Dermis blood vessel endothelial cell (primary cell): ENCODE data around the gene WNT7B. TPM values are rescaled to one million over a fixed set of nuclear protein-coding genes. Genes with fewer than 3 reads are reported as not detected.
A peak's percentile ranks its signal among the peaks of the same experiment; 100 is the strongest.
"Not testable (repeated sequence)": the region's sequence is repeated elsewhere in the genome, so short reads cannot be mapped to it uniquely, and the experiment has no call there.

ENCODE experiments used
- DNase-seq: peaks from one replicate; pipeline ENCODE4 v3.0.0; 2010
- total RNA-seq: library from RNA; depleted of rRNA; stranded (reverse); fragments of >200 nt; gene quantifications from 2 replicates; pipeline ENCODE4 v1.2.3, GENCODE V29; 2014

The WNT7B gene
- total RNA-seq, 1 donor from 2014 or later = not detected

DNA sequence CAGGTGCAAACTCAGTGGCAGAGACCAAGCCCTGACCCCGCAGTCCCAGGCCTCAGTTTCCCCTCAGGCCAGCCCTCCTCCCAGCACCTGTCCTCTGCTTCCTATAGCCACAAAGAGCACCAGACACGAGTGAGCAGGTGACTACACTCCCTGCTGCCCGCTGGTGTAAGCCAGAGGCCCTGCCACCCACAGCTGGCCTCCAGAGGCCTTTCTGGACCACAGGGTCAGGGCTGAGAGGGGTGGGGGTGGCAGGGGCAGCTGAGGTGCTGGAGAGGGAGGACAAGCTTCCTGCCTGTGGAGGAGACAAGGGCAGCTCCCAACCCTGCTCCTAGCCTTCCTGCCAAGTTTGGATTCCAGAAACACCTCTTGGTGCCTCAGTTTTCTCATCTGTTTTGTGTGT, 31.3 kb upstream of the WNT7B start:
- DNase-seq = no peak

- DNase-seq = peak; percentile 89
Measured at GRCh38 chr22:46007848-46008261, 30.9 kb upstream of the WNT7B start.

DNA sequence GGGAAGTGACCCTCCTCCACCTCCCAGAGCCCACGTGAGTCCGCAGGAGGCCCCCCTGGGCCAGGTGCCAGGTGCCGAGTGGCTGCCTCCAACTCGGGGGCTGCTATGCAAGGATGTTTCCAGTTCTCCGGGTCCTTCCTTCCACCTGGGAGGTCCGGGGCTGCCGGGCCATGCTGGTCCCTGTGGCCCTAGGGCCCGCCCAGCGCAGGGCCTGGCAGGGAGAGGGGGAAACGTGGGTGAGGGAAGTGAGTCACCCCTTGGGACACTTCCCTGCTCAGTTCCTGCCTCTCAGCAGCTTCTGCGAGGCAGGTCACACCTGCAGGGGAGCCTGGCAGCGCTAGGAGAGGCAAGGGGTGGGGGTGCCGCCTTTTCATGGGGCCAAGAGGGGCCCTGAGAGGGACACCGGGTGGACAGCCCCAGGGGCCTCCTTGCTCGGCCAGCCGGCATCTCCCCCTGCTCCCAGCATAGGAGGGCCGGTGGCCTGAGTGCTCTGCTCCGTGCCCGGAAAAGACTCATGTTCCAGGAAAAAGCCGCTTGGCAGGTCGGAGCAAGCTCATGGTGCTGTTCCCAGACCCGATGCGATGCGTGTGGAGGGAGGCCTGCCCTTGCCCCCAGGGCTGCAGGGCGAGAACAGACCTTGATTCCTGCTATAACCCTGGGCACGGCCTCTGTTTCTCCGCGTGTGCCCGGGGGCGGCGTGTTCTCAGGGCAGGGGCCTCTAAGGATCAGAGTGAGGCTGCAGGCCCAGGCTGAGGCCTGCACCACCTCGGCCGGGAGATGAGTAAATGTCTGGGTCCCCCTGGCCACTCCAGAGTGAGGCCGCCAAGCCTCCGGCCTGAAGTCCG, 30.3 kb upstream of the WNT7B start:
- DNase-seq = peak; percentile 81

DNA sequence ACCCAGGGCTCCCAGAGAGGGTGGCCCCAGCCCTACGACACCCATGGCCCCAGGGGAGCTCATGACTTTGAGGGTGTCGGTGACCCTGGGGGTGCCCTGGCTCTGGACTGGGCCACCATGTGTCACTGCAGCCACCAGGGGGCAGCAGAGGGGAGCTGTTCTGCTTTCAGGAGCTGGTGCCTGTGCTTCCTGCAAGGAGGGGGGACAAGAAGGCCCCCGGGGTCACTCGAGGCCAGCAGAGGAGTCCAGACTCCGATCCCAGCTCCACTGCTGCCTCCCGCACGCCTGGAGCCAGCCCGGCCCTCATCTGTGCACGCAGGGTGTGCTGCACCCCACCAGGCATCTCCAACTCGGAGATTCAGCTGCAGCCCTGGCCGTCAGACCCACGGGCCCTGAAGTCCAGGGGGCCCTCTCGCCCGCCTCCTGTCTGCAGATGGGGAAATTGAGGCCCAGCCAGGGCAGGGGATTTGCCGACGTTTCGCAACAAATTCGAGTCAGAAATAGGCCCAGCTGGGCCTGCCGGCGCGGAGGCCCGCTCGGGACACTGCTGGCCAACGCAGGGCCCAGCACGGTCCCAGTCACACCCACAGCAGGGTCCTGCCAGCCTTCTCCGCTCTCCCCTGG, 29.5 kb upstream of the WNT7B start:
- DNase-seq = peak; percentile 94

DNA sequence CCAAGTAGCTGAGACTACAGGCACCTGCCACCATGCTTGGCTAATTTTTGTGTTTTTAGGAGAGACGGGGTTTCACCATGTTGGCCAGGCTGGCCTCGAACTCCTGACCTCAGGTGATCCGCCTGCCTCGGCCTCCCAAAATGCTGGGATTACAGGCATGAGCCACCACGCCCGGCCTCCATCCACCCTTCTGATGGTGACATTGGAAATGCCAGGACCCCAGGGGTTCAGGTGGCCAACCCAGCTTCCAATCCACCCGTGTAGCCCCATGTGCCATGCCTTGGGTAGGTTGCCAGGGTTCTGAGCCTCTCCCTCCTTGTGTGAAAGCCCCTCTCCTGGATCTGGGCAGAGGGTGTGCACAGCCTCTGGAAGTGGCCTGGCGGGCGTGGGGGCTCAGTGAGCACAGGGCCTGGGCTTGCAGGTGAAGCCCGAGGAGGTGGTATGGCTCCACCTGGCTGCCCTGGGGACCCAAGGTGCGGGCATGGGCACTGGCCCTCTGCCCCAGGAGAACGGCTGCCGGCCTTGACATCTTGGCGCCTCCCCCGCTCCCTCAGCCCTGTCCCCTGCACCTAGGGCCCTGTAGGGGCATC, 28.2 kb upstream of the WNT7B start:
- not testable (repeated sequence) for DNase-seq

GRCh38 chr22:46004105-46004866, 27.3 kb upstream of the WNT7B start:
- DNase-seq = no peak

DNA sequence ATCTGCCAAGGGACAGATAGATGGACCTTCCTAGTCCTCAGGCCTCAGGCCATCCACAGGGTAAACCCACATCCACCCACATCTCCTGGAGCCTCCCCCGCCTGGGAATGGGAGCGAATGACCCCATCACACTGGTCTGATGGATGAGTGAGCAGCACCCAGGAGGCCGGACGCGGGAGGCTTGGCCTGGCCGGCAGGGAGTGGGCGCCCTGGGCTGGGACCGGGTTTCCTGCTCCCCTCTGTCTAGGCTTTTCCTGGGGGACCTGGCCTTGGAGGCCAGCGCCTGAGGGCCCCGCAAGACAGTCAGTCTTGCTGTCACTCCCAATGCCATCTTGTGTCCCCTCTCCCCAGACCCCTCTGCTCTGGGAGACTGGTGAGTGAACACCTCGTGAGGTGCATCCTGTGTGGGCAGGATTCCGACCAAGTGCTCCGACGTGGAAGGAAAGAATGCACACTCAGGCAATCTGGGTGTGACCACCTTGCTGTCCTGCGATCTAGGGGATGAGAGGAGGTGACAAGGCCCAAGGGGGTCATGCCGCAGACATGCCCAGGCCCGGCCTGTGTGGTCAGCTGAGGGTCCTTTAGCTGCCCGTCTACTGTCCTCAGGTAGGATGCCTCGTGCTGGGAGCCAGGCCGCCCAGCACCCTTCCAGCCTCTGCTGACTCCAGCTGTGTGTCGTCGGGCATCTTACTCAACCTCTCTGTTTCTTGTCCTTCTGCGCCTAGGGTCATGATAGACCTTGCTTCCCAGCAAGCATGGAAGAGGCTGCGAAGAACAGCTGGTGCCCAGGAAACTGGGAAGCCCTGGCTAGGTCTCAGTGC, 26.5 kb upstream of the WNT7B start:
- no peak for DNase-seq

DNA sequence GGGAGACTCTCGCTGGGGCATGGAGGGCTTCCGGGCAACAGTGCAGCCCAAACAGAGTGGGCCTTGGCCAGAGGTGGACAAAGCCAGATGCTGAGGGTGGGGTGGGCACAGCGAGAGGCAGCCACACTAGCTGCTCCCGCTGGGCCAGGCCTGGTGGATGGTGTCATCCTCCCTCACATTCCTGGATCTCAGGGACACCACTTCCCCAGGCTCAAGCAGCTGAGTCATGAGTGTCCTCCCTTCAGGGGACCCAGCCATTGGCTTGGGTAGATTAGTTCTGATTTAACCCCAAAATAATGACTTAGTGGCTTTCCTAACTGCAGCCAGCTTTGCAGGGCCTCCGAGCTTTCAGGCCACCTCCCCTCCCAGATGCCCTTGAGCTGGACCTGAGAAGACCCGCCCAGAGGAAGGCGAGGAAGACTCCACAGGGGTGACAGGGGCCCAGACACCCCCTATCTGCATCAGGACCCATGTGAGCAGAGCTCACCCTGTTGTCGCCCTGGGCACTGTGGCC, 25.9 kb upstream of the WNT7B start:
- DNase-seq = no peak

GRCh38 chr22:46001426-46002106, 24.6 kb upstream of the WNT7B start:
- DNase-seq = no peak

GRCh38 chr22:46001046-46001425, 24.1 kb upstream of the WNT7B start:
- DNase-seq = no peak

DNA sequence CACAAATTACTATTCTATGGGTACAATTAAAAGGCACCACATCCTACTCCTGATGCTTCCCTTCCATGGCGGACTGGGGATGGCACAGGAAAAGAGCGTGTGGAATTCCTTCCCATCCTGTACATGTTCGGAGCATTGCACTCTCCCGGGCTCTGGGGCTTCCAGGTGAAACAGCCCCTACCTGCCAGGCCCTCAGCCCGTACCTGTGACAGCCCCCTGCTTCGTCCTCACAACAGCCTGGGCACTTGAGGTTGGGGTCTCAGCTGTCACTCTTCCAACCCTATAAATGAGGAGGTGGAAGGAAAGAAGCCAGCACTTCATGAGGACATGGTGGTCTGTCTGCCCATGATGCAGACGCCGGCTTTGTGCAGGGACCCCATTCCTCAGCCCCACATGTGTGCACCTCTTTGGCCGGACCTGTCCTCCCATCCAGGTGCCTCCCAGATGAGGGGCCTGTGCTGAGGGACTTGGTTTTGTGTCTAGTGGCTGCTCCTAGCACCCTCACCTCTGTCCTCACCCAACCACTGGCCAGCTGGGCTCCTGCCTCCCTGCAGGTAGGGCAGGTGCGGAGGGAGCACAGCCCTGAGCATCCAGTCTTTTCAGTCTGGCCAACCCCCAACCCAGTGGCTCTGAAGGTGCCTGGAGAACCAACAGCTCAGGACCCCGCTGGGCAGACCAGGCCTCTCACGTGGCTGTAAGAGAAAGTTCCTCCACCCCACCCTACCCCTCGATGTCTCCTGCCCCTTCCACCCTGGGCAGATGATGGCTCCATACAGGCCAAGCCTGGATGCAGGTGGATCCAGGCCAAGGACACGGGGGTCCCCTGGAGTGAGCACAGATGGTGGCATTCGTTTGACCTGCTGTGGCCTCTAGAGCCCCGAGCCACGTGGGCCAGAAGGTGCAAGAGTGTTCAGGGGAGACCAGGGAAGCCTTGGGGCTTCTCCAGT, 23.4 kb upstream of the WNT7B start:
- DNase-seq = no peak

DNA sequence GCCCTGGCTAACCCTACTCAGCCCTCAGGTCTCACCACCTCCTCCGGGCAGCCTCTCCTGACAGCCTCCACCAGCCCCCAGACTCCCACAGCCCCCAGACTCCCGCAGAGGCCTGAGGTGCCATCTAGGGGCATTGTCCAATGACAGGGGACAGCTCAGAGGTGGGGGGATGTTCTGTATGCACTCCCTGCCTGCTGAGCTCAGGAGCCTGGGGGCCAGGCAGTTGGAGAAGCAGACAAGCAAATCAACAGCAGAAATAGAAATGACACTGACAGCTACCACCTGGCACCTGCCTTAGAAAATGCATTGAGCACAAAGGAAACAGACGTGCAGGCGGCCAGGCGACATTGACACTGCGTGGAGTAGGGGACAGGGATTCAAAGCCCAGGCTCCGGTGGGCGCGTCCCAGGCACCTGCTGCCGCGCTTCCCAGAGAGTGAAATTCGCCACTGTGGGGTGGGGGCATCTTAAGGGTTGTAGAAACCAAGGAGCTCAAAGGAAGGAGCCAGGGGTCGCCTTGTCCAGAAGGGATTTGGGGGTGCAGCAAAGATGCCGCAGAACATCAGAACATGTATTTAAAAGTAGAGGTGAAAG, 22.5 kb upstream of the WNT7B start:
- no peak for DNase-seq

DNA sequence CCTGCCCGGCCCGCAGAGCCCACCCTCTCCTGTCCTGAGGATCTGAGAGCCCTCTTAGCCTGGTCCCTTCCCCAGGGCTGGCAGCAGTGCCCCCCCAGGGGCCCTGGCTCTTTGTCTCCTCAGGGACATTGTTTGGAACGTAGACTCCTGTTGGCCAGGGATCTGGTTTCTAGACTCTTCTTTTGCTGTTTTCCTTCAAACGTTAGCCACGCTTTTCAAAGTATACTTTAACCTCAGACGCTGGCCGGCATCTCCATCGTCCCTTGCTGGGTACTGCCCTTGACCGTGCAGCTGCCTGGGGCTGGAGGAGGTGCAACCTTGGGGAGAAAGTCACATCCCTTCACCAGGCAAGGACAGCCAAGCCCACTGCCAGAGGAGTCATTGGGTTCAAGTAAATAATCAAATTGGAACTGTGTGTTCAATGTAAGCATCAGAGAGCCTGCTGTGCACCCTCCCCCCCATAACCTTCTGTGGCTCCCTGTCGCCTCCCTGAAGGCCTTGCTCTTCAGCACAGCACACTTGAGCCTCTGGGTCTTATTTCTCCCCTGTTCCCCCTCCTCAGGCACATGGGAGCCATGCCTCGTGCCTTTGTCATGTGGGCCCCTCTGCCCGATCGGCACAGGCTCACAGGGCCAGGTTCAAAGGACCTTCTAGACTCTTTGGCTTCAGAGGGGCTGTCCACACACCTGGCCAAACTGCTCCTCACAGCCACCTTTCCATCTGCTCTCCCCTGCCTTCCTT, 21.8 kb upstream of the WNT7B start:
- DNase-seq = no peak

DNA sequence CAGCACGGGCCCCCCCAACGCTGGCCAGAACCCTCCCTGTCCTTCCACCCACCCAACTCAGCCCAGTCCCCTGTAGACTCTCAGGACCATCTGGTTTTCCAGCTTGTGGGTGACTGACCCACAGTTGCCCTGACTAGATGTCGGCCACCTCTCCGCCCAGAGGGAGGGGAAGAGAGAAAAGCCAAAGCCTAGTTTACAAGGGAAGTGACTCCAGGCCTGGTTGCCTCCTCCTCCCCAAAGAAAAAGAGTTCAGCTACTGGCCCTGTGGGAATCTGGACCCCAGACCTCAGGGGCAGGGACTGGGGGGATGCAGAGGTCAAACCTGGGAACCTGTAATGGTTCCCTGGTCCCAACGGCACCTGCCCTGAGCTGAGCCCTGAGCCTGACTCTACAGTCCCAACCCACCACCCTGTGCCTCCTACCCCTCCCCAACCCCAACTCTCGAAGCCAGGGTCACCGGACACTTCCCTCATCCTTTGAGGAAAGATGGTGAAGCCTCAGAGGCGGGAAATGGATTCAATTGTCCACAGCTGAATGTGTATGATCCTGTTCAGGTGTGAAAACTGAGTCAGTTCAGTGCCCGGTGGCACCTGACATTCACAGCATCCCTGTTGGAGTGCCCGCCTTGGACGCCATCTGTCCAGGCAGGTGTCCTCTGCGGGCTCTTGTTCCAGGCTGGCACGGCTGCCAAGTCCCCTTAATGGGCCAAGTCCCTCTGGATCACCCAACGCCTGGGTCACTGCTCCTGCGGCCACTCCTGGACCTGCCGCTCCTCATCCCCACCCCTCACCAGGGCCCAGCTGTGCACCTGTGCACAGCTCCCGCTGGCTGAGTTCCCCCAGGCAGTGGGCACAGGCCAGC, 21.0 kb upstream of the WNT7B start:
- DNase-seq = no peak

- DNase-seq = peak; percentile 97
Measured at GRCh38 chr22:45997077-45997776, 20.3 kb upstream of the WNT7B start.

- DNase-seq = peak; percentile 81
Measured at GRCh38 chr22:45996241-45997076, 19.5 kb upstream of the WNT7B start.
